Measurements from ENCODE around the gene HMGA1. TPM values are rescaled to one million over a fixed set of nuclear protein-coding genes. Genes with fewer than 3 reads are reported as not detected.

Gene HMGA1
- polyA plus RNA-seq, 1 of the 3 experiments (the other 2 are of a cell fraction) = 433 TPM

- Histone ChIP-seq H2AFZ (ENCODE audit: low read depth) (no peak overlapping the region), H3F3A (replicated peaks; ENCODE audit: insufficient read depth) (no peaks in the 10 kb centered on the region), H3K9me3 (no peaks in the 10 kb centered on the region), H3K27me3 (ENCODE audit: insufficient read depth) (no peaks in the 10 kb centered on the region), H3K79me2 (ENCODE audit: insufficient read depth) (no peaks in the 10 kb centered on the region), H4K20me1 (ENCODE audit: insufficient read depth) (no peaks in the 10 kb centered on the region), H3K4me3 (ENCODE audit: low read depth in 2 of 2, low read length in 1 of 2) (no peak overlapping the region), H3K9me2 (no peaks in the 10 kb centered on the region), H3K27ac (ENCODE audit: low read depth in 2 of 2, low read length in 1 of 2) (no peak overlapping the region), H3K4me2 (no peak overlapping the region), H3K9ac (no peak overlapping the region), H3K36me3 (replicated peaks in 1 of 2; ENCODE audit: control insufficient read depth in 1 of 2, insufficient read depth in 2 of 2, low read length in 1 of 2) (peaks cover 10 to 34% of the 10 kb centered on the region in 2 experiments), H3K4me1 (ENCODE audit: control insufficient read depth in 1 of 2, insufficient read depth in 2 of 2, low read depth in 1 of 2, low read length in 1 of 2) (peaks cover 0 to 12% of the 10 kb centered on the region in 2 experiments; a peak in 1 of 4 replicates)
- WGBS (ENCODE audit: low lambda C conversion rate) = 94% methylated on average over 6 of the region's 6 CpGs
- TF ChIP-seq SIN3A (IDR thresholded peaks at IDR 0.05; ENCODE audit: borderline replicate concordance, low read depth, low read length) = no peak
- TF ChIP-seq MXI1 (IDR thresholded peaks at IDR 0.05; ENCODE audit: low read depth, low read length) = no peak
- TF ChIP-seq NRF1 (IDR thresholded peaks at IDR 0.05; ENCODE audit: low read depth, low read length) = no peak
- TF ChIP-seq TEAD4 (IDR thresholded peaks at IDR 0.05; ENCODE audit: borderline replicate concordance, insufficient read depth) = no peak
- no peak for TF ChIP-seq JUND (IDR thresholded peaks at IDR 0.05)
- TF ChIP-seq ELF1 (IDR thresholded peaks at IDR 0.05) = no peak
- TF ChIP-seq, protein P1, sequence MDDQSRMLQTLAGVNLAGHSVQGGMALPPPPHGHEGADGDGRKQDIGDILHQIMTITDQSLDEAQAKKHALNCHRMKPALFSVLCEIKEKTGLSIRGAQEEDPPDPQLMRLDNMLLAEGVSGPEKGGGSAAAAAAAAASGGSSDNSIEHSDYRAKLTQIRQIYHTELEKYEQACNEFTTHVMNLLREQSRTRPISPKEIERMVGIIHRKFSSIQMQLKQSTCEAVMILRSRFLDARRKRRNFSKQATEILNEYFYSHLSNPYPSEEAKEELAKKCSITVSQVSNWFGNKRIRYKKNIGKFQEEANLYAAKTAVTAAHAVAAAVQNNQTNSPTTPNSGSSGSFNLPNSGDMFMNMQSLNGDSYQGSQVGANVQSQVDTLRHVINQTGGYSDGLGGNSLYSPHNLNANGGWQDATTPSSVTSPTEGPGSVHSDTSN (IDR thresholded peaks at IDR 0.05) = no peak
- no peak for TF ChIP-seq RAD21 (IDR thresholded peaks at IDR 0.05; ENCODE audit: low read length)
- no peak for TF ChIP-seq RFX5 (IDR thresholded peaks at IDR 0.05; ENCODE audit: low read length)
- no peak for TF ChIP-seq RXRA (IDR thresholded peaks at IDR 0.05; ENCODE audit: borderline replicate concordance, low read depth)
- TF ChIP-seq FOXM1 (IDR thresholded peaks at IDR 0.05; ENCODE audit: low read depth) = no peak
- TF ChIP-seq GABPA (IDR thresholded peaks at IDR 0.05; ENCODE audit: low read depth) = no peak
- CTCF ChIA-PET = interaction anchor here (0.7 to 1.0 kb wide), 2 partner anchors 133 to 134 kb away, joined by 3 read pairs; no protein-coding TSS in a partner anchor
- POLR2A ChIA-PET = no interaction called here
- no peak for DNase-seq
Observed at GRCh38 chr6:34281702-34282334, 45.1 kb downstream of the HMGA1 start.

- no peaks in the 10 kb centered on the region for H3K27me3 ChIP-seq (ENCODE audit: insufficient read depth)
- TF ChIP-seq RCOR1 (IDR thresholded peaks at IDR 0.05; ENCODE audit: low read length) (no peak), NFIC (IDR thresholded peaks at IDR 0.05; ENCODE audit: borderline replicate concordance) (no peak), TAF1 (IDR thresholded peaks at IDR 0.05; ENCODE audit: borderline replicate concordance, low read depth, low read length) (no peak), ELF1 (IDR thresholded peaks at IDR 0.05) (no peak), GABPA (IDR thresholded peaks at IDR 0.05; ENCODE audit: low read depth) (no peak), MEF2A (IDR thresholded peaks at IDR 0.05; ENCODE audit: borderline replicate concordance, low read depth) (no peak), POLR2AphosphoS5 (IDR thresholded peaks at IDR 0.05; ENCODE audit: low read depth, low read length) (no peak), FOXM1 (IDR thresholded peaks at IDR 0.05; ENCODE audit: low read depth) (no peak), TEAD4 (IDR thresholded peaks at IDR 0.05; ENCODE audit: borderline replicate concordance, insufficient read depth) (no peak), EZH2phosphoT487 (IDR thresholded peaks at IDR 0.05; ENCODE audit: borderline replicate concordance, low read depth) (no peak)
- TF ChIP-seq, protein P2, sequence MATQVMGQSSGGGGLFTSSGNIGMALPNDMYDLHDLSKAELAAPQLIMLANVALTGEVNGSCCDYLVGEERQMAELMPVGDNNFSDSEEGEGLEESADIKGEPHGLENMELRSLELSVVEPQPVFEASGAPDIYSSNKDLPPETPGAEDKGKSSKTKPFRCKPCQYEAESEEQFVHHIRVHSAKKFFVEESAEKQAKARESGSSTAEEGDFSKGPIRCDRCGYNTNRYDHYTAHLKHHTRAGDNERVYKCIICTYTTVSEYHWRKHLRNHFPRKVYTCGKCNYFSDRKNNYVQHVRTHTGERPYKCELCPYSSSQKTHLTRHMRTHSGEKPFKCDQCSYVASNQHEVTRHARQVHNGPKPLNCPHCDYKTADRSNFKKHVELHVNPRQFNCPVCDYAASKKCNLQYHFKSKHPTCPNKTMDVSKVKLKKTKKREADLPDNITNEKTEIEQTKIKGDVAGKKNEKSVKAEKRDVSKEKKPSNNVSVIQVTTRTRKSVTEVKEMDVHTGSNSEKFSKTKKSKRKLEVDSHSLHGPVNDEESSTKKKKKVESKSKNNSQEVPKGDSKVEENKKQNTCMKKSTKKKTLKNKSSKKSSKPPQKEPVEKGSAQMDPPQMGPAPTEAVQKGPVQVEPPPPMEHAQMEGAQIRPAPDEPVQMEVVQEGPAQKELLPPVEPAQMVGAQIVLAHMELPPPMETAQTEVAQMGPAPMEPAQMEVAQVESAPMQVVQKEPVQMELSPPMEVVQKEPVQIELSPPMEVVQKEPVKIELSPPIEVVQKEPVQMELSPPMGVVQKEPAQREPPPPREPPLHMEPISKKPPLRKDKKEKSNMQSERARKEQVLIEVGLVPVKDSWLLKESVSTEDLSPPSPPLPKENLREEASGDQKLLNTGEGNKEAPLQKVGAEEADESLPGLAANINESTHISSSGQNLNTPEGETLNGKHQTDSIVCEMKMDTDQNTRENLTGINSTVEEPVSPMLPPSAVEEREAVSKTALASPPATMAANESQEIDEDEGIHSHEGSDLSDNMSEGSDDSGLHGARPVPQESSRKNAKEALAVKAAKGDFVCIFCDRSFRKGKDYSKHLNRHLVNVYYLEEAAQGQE (IDR thresholded peaks at IDR 0.05; ENCODE audit: low read depth, low read length) = no peak
- no peaks in the 10 kb centered on the region for H4K20me1 ChIP-seq (ENCODE audit: insufficient read depth)
- ChIA-PET CTCF (no interaction called here), POLR2A (no interaction called here)
- no peak for DNase-seq
- no peaks in the 10 kb centered on the region for H3K79me2 ChIP-seq (ENCODE audit: insufficient read depth)
- no peak overlapping the region for H3K4me3 ChIP-seq (ENCODE audit: low read depth in 2 of 2, low read length in 1 of 2)
- no peak overlapping the region for H2AFZ ChIP-seq (ENCODE audit: low read depth)
- H3K4me1 ChIP-seq (ENCODE audit: control insufficient read depth in 1 of 2, insufficient read depth in 2 of 2, low read depth in 1 of 2, low read length in 1 of 2) = no peaks in the 10 kb centered on the region; a peak in 1 of 4 replicates
- 97% methylated on average over 3 of the region's 4 CpGs for WGBS (ENCODE audit: low lambda C conversion rate)
- H3K9ac ChIP-seq = no peak overlapping the region
- H3K4me2 ChIP-seq = no peak overlapping the region
- no peaks in the 10 kb centered on the region for H3K9me3 ChIP-seq
- H3K36me3 ChIP-seq (replicated peaks in 1 of 2; ENCODE audit: control insufficient read depth in 1 of 2, insufficient read depth in 2 of 2, low read length in 1 of 2) = peaks cover 13 to 40% of the 10 kb centered on the region in 2 experiments
- H3K27ac ChIP-seq (ENCODE audit: low read depth in 2 of 2, low read length in 1 of 2) = no peak overlapping the region
- no peaks in the 10 kb centered on the region for H3F3A ChIP-seq (replicated peaks; ENCODE audit: insufficient read depth)
- H3K9me2 ChIP-seq = no peaks in the 10 kb centered on the region
Observed at GRCh38 chr6:34284563-34285447, 48.1 kb downstream of the HMGA1 start.
